NCI-H2227 (cell line): ENCODE data around the gene PPT1.

ENCODE experiments used
- DNase-seq: peaks from one replicate; lab custom pipeline; 2025; ENCODE audit not compliant: unreplicated experiment; lab: John Stamatoyannopoulos, UW

PPT1 gene

DNA sequence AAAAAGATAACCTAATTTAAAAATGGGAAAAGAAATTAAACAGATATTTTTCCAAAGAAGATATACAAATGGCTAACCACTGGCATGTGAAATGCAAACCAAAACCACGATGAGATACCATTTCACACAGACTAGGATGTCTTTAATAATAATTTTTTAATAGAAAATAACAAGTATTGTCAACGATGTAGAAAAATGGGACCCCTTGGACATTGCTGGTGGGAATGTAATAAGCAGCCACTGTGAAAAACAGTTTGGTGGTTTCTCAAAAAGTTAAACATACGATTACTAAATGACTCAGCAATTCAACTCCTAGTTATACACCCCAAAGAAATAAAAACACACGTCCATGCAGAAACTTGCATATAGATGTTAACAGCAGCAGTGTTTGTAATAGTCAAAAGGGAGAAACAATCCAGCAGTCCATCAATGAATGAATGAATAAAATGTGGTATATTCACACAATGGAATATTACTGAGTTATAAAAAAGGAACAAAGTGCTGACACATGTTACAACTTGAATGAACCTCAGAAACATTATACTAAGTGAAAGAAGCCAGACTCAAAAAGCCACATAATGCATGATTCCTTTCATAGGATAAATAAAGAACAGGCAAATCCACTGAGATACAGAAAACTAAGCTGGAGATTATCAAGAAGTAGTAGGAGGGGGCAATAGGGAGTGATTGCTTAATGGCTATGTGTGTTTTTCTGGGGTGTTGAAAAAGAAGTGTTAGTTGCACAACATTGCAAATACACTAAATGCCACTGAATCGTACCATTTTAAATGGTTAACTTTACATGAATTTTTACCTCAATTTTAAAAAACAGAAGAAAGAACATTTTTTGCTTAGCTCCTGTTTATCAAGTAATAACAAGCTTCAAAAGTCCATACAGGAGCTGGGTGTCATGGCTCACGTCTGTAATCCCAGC, 4.1 kb downstream of the PPT1 start:
- DNase-seq: no peak

DNA sequence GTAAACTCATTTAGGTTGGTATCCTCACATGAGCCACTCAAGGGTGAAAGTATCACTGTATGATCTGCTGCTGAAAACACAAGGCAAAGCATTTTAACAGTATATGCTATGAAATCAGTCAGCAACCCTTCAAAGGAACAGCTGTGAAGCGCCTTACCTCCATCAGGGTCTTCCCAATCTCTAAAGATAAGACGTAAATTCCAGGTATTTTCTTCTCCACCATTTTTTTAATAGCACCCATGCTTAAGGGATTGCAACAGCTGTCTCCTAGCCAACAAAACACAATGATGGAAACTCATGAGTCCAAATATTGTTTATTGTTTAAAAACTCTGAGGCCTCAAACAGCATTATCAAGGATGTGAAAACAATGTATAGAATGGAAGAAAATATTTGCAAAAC, 4.8 kb downstream of the PPT1 start:
- DNase-seq: no peak

DNA sequence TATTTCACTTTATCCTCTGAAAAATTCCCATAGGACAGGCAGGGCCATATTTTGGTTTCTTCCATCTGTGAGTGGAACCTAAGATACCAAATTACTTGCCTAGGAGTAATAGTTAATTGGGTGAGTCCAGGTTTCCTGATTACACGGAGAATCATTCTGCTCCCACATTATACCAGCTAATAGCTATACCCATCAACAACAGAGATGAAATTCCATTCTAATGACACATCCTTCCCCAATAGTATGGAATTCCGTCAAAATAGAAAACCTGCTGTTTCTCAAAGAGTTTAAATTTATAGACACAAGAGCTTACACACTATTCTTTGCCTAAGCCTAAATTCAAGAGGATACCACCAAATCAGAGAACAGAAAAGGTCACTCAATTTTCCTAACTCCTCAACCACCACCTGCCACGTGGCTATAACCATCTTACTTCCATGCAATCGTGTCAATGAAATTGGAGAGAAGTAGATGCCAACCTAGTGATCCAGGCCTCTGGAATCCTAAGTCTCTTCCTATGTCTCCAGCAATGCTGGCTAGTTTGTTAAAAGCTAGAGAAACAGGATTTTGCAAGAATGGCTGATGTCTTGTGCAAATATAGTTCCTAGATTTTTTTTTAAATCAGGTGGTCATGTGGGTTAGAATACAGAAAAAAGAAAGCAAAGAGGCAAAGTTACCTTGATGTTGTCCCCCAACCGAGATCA, 6.2 kb downstream of the PPT1 start:
- no peak for DNase-seq

DNA sequence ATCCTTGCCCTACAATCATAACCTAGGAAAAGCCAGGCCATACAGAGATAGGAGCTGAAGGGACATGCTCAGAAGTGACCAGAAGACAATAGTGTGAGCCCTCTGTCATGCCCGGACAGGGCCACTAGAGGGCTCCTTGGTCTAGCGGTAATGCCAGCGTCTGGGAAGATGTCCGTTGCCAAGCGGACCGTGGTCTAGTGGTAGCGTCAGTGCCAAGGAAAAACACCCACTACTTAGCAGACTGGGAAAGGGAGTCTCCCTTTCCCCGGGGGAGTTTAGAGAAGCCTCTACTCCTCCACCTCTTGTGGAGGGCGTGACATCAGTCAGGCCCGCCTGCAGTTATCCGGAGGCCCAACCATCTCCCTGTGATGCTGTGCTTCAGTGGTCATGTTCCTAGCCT, 12.3 kb downstream of the PPT1 start:
- DNase-seq: peak; percentile 79

DNA sequence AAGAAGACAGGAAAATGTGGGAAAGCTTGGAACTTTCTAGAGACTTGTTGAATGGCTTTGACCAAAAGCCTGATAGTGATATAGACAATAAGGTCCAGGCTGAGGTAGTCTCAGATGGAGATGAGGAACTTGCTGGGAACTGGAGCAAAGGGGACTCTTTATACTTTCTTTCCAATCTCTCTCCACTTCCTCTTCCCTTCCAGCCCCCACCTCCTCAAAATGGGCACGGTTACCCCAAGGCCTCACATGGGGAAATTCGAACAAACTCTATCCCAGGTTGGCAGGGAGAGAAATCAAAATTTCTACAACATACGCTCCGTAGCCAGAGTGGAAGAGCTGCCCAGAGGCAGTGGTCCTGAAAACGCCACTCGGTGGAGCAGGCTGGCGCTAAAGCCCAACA, 15.2 kb downstream of the PPT1 start:
- no peak for DNase-seq

DNA sequence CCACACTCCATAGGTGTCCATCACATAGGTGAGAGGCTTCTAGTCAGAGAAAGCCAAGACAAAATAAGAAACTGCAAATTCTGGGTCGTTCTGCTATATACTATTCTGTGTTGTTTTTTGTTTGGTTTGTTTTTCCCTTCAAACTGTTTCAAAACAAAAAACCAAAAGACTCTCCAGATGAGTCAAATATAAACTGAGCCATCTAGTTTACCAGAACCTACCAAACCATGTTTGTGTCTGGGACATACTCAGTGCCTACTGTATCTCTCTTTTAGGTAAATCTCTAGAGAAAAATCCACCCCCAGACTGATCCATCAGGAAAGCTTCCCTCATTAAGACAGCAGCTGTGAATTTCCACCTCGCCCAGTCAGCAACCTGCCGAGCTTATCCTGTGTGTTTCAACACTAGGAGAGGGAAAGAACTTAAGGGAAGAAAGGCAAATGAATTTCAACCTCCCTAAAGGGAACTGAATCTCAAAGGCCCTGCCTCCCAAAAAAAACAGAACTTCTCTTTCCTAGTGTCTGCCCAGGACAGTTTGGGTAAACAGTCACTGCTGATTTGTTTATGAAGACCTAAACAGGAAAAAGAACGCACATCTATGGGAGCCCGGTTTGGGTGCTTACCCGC, 17.2 kb downstream of the PPT1 start:
- no peak for DNase-seq

DNA sequence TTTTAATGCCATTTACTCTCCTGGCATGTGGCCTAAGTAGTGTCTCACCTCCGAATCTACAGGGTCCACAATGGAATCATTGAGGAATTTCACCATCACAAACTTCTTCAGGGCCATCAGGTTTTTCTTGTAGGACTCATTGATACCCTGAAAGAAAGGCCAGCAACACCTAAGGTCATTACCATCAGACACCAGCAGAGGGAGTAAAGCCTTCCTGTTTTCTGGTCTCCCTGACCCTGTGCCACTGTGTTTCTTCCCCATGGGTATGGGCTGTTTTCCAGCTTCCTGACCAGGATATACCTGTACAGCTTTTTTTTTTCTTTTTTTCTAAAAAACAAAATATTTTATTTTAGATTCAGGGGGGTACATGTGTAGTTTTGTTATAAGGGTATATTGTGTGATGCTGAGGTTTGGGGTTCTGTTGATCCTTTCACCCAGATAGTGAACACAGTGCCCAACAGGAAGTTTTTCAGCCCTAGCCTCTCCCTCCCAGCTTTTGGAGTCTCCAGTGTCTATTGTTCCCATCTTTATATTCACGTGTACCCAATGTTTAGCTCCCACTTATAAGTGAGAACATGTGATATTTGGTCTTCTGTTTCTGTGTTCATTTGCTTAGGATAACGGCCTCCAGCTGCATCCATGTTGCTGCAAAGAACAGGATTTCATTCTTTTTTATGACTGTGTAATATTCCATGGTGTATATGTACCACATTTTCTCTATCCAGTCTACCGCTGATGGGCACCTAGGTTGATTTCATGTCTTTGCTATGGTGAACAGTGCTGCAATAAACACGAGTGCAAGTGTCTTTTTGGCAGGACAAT, 18.3 kb downstream of the PPT1 start:
- DNase-seq: peak; percentile 81

DNA sequence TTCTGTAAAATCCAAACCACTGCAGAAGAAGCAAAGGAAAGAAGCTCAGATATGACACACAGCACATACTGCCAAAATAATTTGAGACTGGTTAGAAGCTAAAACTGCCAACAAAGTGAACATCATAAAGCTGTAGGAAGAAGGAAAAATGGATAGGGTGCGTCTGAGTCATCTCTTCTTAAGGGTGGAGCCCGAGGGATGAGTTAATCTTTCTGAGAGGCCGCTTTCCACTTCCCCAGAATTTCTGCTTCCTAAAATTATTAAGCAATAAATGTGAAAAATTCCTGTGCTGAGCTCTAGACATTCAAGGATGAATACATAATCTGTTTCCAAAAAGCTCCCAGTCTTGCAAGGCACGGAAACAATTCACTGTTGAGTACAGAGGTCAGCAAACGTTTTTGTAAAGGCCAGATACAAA, 20.1 kb downstream of the PPT1 start:
- DNase-seq: no peak

DNA sequence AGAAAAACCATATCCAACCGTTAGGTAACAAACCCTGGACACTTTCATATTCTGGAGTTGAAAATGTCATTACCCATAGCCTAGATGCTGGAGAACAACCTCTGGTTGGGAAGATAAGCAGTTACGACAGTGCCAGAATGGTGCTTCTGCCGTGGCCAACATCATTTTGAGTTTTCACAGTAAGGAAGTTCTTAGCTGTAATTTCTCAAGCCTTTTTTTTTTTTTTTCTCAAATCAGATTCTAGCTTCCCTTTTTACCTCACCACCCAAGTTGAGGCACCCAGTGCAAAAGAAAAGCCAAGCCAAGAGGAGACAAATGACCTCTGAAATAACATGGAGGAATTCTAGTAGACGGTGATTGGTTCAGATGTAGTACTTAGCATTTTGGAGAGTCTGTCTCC, 21.8 kb downstream of the PPT1 start:
- no peak for DNase-seq

DNA sequence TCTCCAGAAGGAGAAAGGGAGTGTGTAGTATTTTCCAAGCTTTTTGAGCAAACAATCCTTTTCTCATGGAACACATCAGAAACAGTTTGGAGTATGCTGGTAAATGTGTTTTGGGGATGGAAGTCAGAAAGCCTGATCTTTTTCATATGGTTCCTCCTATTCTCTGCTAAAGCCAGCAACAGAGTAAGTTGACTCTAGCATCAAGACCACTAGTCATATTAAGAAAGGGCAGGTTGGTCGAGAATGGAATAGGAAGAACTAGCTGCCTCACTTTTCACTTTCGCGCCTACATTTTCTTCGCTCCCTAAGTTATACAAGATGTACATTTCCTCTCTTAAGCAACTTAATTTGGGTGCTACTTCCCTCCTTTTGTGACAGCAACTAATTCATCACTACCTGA, 24.0 kb downstream of the PPT1 start:
- no peak for DNase-seq

DNA sequence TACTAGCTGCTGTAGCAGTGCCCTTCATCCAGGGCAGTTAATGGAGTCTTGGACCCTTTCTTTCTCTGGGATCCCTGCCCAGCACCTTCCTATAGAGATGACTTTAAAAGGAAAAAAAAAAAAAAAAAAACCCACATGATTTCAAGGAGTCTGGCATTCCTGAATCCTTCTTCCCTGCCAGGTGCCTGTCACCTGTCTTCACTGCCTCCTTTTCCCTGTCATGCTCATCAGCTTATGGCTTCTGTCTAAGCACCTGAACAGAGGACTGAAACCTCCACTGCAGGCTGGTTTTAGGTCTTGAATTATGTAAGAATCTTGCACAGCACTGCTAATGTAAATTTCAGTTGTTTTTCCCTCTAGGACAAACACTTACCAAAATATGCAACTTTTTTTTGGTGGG, 24.9 kb downstream of the PPT1 start:
- no peak for DNase-seq

DNA sequence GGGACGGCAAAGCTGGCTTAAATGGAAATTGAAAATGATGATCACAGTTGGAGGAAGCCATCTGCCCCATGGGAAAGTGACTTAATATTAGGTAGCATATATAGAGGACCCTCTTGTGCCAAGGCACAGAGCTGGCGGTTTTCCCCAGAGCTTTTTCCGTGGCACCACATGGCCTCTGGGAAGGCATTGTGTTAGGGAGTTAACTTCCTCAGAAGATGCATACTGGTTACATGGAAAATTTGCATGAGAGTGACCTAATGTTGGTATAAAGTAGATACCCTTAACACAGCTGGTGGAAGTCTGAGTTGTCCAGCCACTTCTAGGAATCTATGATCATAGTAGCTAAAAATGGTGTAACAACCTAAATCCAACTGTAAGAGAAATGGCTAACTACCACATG, 29.2 kb downstream of the PPT1 start:
- DNase-seq: no peak

DNA sequence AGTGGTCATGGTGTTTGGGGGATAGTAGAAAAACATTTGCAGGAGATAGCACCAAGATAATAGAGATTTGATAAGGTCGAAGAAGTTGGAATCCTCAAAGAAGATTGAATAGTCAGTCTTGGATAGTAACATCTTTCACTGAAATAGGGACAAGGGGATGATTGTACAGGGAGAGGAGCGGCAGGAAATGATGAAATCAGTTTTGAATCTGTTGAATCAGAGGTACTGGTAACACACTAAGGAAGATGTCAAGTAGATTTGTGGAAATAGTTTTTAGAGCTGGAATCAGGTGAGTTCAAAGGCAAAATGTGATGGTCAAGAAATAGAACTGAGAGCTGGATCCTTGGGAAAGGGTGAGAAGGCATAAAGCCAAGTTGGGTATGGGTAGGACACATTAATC, 30.0 kb downstream of the PPT1 start:
- no peak for DNase-seq

DNA sequence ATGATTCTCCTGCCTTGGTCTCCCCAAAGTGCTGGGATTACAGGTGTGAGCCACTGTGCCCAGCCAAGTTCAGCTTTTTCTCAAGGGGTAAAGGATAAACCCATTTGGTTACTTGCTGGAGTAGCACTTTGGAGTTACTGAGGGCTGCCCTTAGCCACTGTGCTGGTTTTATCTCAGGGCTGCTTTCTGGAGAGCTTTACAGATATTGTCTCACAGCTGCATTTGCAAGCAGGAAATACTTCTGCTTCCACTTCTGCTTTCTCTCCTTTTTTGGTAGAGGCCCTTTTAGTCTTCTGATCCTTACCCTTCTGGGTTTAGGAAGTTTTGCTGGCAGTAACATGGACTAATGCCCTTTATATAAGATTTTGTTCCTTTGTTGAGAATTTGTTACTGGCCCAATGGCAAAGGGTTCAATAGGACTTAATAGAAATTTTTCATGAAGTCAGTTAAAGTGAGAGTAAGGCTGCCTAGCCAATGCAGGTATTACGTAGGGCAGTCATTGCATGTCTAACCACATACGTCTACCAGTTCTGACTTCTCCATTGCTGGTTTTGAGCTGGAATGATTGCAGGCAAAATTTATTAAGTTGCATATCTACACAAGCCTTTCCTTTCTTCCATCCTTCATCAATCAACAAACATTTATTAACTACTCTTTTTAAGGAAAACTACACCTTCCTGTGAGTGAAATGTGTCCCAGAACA, 32.1 kb downstream of the PPT1 start:
- no peak for DNase-seq

DNA sequence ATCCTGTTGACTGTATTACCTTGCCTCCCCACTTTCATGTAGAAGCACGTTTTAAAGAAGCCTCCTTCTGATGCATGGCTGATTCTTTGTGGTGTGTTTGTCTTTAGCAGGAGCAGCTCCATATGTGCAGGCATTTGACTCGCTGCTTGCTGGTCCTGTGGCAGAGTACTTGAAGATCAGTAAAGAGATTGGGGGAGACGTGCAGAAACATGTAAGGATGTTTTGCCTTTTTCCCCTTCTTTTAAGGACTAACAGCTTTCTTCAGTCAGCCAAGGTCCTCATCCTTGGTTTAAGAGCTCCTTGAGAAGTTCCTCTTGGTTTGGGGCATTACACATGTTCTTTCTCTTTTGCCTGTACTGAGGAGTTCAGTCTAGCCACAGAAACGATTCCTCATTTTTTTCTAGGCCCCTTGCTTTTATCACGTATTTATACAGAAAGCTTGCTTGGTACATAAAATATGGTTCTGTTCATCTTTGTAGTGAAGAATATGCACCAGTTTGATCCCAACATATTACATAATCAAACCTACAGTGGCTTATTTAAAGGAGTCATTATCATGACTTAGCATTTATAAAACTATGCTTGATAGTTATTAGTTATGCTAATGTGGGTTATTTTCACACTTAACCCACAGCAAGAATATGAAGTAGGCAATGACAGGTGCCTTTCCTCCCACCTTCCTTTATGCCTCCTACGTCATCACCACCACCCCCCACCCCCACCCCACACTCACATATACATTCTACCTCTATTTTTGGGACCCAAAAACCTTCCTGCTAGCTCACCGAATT, 36.9 kb downstream of the PPT1 start:
- DNase-seq: no peak

DNA sequence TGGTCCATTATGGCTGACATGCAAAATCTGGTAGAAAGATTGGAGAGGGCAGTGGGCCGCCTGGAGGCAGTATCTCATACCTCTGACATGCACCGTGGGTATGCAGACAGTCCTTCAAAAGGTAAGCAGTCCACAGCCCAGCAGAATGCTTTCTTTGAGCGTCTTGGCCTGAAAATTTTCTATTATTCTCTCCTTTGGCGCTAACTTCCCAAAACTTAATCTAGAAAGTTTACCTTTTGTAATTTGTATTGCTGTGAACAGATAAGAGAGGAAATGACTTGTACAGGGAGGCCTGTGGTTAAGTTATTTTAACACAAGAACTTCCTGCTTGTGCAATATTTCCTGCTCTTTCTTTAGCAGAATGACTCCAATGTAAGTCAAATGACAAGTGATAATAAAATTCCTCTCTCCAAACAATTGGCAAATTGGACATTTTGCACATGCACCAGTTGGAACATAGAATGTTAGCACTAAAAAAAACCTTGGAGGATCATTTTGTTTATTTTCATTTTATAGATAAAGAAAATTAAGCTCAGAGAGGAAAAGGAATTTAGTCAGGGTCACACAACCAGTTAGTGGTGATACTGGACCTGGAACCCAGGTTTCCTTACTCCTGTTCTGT, 37.6 kb downstream of the PPT1 start:
- no peak for DNase-seq

DNA sequence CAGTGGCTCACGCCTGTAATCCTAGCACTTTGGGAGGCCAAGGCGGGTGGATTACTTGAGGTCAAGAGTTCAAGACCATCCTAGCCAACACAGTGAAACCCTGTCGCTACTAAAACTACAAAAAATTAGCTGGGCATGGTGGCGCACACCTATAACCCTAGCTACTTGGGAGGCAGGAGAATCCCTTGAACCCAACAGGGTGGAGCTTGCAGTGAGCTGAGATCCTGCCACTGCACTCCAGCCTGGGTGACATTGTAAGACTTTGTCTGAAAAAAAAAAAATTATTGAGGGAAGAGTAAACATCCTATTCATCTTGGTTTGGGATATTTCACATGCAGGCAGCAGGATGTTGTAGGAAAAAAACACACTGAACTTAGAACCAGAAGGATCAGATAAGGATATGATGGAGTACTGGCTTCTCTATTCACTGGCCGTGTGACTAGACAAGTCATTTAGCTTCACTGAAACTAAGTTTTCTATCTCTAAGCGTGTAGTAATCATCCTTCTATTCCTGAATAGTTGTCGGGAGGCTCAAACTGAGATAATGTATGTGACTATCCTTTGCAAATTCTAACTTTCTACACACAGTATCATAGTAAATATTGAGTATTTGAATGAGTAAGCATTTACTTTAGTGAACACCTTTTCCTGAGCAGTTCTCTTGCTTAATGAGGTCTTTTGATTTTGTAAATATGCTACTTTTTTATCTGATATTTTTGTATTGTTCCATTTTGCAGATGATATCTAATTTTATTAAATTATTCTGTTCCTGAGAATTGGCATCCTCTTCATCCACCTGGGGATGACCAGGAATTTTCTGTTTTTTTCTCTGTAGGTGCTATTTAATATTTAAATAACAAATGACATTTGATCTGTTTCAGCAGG, 38.4 kb downstream of the PPT1 start:
- DNase-seq: no peak

DNA sequence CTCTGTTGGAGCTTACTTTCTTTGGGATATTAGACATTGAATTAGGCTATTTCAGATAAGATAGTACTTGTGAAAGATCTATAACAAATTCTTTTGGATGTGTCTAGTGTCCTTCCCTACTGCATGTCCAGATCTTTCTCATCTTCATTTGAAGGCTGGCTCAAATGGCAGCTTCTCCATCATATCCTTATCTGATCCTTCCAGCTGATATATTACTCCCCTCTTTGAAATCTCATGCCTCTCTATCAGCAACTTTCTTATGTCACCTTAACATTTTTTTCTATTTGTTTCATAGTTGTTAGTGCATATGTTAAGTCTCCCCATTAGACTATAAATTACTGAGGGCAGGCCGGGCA, 39.0 kb downstream of the PPT1 start:
- DNase-seq: no peak
